ENCODE measurements around the gene NR3C2. TPM values are rescaled to one million over a fixed set of nuclear protein-coding genes. Genes with fewer than 3 reads are reported as not detected.

The NR3C2 gene
- polyA plus RNA-seq, 4 donors = 6.0 to 10.5 (median 9.2) TPM

- Histone ChIP-seq H3K36me3 (ENCODE audit: control insufficient read depth in 3 of 3, insufficient read depth in 2 of 3, low read depth in 1 of 3, low read length in 3 of 3) (peaks cover 0 to under 1% (median 0%) of the 10 kb centered on the region in 3 donors), H3K4me3 (ENCODE audit: low read depth in 1 of 3, low read length in 3 of 3) (no peak overlapping the region), H3K27me3 (ENCODE audit: control insufficient read depth in 3 of 3, insufficient read depth in 3 of 3, low read length in 3 of 3) (no peaks in the 10 kb centered on the region), H3K9me3 (ENCODE audit: control insufficient read depth in 2 of 2, insufficient read depth in 1 of 2, low read depth in 1 of 2, low read length in 1 of 2) (no peaks in the 10 kb centered on the region), H3K27ac (ENCODE audit: low read depth in 1 of 3, low read length in 2 of 3) (no peak overlapping the region), H3K4me1 (ENCODE audit: control insufficient read depth in 3 of 3, insufficient read depth in 2 of 3, low read depth in 1 of 3, low read length in 2 of 3) (peaks cover 0 to 4% (median 0%) of the 10 kb centered on the region in 3 donors)
- WGBS, 3 donors = 45 to 70% (median 66%) methylated on average over 3 of the region's 3 CpGs
- peak; percentile 15 for FAIRE-seq
- peak in 1 of 2 donors; percentile 15 for DNase-seq
Observed at GRCh38 chr4:148430854-148431253, 11.4 kb downstream of the NR3C2 start.

DNA sequence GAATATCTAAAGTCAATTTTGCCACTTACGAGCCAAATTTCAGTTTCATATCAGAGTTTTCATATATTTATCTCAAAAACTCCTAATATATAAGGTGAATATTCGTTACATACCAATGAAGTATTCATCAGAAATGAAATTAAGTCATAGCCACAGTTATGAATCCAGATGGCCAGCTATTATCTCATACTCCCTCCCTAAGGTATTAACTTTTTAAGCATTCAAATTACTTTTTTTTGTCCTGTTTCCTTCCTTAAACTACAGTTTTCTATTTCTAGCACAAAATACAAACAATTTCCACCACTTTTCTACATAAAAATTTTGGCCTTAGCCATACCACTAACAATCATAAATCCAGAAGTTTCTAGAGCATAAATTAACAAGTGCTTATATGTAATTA is 13.0 kb downstream of the NR3C2 start:
- H3K36me3 ChIP-seq (ENCODE audit: control insufficient read depth in 3 of 3, insufficient read depth in 2 of 3, low read depth in 1 of 3, low read length in 3 of 3) = no peaks in the 10 kb centered on the region
- DNase-seq (no peak), FAIRE-seq (no peak)
- no peak overlapping the region for H3K27ac ChIP-seq (ENCODE audit: low read depth in 1 of 3, low read length in 2 of 3)
- no peaks in the 10 kb centered on the region for H3K27me3 ChIP-seq (ENCODE audit: control insufficient read depth in 3 of 3, insufficient read depth in 3 of 3, low read length in 3 of 3)
- peaks cover 0 to 4% (median 0%) of the 10 kb centered on the region in 3 donors for H3K4me1 ChIP-seq (ENCODE audit: control insufficient read depth in 3 of 3, insufficient read depth in 2 of 3, low read depth in 1 of 3, low read length in 2 of 3)
- no peak overlapping the region for H3K4me3 ChIP-seq (ENCODE audit: low read depth in 1 of 3, low read length in 3 of 3)
- H3K9me3 ChIP-seq (ENCODE audit: control insufficient read depth in 2 of 2, insufficient read depth in 1 of 2, low read depth in 1 of 2, low read length in 1 of 2) = no peaks in the 10 kb centered on the region
- WGBS, 3 donors = 76 to 90% (median 84%) methylated on average over 2 of the region's 2 CpGs

GRCh38 chr4:148426643-148427042 is 15.6 kb downstream of the NR3C2 start:
- Histone ChIP-seq H3K9me3 (ENCODE audit: control insufficient read depth in 2 of 2, insufficient read depth in 1 of 2, low read depth in 1 of 2, low read length in 1 of 2) (no peaks in the 10 kb centered on the region), H3K27me3 (ENCODE audit: control insufficient read depth in 3 of 3, insufficient read depth in 3 of 3, low read length in 3 of 3) (no peaks in the 10 kb centered on the region), H3K4me1 (ENCODE audit: control insufficient read depth in 3 of 3, insufficient read depth in 2 of 3, low read depth in 1 of 3, low read length in 2 of 3) (peaks cover 0 to 4% (median 0%) of the 10 kb centered on the region in 3 donors), H3K4me3 (ENCODE audit: low read depth in 1 of 3, low read length in 3 of 3) (no peak overlapping the region), H3K36me3 (ENCODE audit: control insufficient read depth in 3 of 3, insufficient read depth in 2 of 3, low read depth in 1 of 3, low read length in 3 of 3) (no peaks in the 10 kb centered on the region), H3K27ac (ENCODE audit: low read depth in 1 of 3, low read length in 2 of 3) (no peak overlapping the region)
- 94 to 97% (median 96%) methylated on average over 5 of the region's 5 CpGs for WGBS, 3 donors
- DNase-seq = no peak
- no peak for FAIRE-seq

- Histone ChIP-seq H3K36me3 (ENCODE audit: control insufficient read depth in 3 of 3, insufficient read depth in 2 of 3, low read depth in 1 of 3, low read length in 3 of 3) (no peaks in the 10 kb centered on the region), H3K4me1 (ENCODE audit: control insufficient read depth in 3 of 3, insufficient read depth in 2 of 3, low read depth in 1 of 3, low read length in 2 of 3) (peaks cover 0 to 4% (median 0%) of the 10 kb centered on the region in 3 donors), H3K9me3 (ENCODE audit: control insufficient read depth in 2 of 2, insufficient read depth in 1 of 2, low read depth in 1 of 2, low read length in 1 of 2) (no peaks in the 10 kb centered on the region), H3K27me3 (ENCODE audit: control insufficient read depth in 3 of 3, insufficient read depth in 3 of 3, low read length in 3 of 3) (no peaks in the 10 kb centered on the region), H3K4me3 (ENCODE audit: low read depth in 1 of 3, low read length in 3 of 3) (no peak overlapping the region), H3K27ac (ENCODE audit: low read depth in 1 of 3, low read length in 2 of 3) (no peak overlapping the region)
- 49 to 71% (median 70%) methylated on average over 5 of the region's 5 CpGs for WGBS, 3 donors
- DNase-seq (no peak), FAIRE-seq (no peak)
Observed at GRCh38 chr4:148425327-148426110, 16.7 kb downstream of the NR3C2 start.

- H3K27me3 ChIP-seq (ENCODE audit: control insufficient read depth in 3 of 3, insufficient read depth in 3 of 3, low read length in 3 of 3) = no peaks in the 10 kb centered on the region
- no peak for FAIRE-seq
- no peaks in the 10 kb centered on the region for H3K4me1 ChIP-seq (ENCODE audit: control insufficient read depth in 3 of 3, insufficient read depth in 2 of 3, low read depth in 1 of 3, low read length in 2 of 3)
- no peak overlapping the region for H3K4me3 ChIP-seq (ENCODE audit: low read depth in 1 of 3, low read length in 3 of 3)
- no peaks in the 10 kb centered on the region for H3K36me3 ChIP-seq (ENCODE audit: control insufficient read depth in 3 of 3, insufficient read depth in 2 of 3, low read depth in 1 of 3, low read length in 3 of 3)
- H3K9me3 ChIP-seq (ENCODE audit: control insufficient read depth in 2 of 2, insufficient read depth in 1 of 2, low read depth in 1 of 2, low read length in 1 of 2) = no peaks in the 10 kb centered on the region
- no peak for DNase-seq
- WGBS, 3 donors = 44 to 67% (median 44%) methylated on average over 2 of the region's 2 CpGs
- no peak overlapping the region for H3K27ac ChIP-seq (ENCODE audit: low read depth in 1 of 3, low read length in 2 of 3)
Observed at GRCh38 chr4:148420397-148420796, 21.8 kb downstream of the NR3C2 start.

- DNase-seq = peak in 1 of 2 donors; percentile 28
Observed at GRCh38 chr4:148415500-148415899, 26.7 kb downstream of the NR3C2 start.

DNA sequence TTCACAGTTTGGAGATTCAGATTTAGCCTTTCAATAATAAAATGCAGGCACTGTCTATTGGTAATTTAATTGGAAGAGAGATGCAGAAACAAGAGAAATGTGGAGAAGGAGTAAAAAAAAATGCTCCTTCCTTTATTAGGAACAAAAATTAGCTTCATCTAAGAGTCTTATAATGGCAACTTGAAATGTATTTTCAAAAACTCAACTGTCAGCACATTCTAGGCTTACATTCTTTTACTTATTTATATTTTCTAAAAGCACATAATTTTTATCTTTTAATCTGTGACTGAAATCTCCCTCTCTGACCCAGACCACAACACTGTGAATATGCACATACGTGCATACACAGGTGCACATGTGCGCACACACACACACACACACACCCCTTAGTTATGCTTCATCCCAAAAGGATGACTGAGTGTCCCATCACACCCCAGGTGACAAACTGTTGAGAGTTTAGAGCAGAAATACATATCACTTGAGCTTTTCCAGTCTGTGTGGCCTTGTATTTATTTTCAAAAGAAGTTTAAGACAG is 29.7 kb downstream of the NR3C2 start:
- Histone ChIP-seq H3K9me3 (ENCODE audit: control insufficient read depth in 2 of 2, insufficient read depth in 1 of 2, low read depth in 1 of 2, low read length in 1 of 2) (no peaks in the 10 kb centered on the region), H3K27me3 (ENCODE audit: control insufficient read depth in 3 of 3, insufficient read depth in 3 of 3, low read length in 3 of 3) (no peaks in the 10 kb centered on the region), H3K4me1 (ENCODE audit: control insufficient read depth in 3 of 3, insufficient read depth in 2 of 3, low read depth in 1 of 3, low read length in 2 of 3) (no peaks in the 10 kb centered on the region), H3K4me3 (ENCODE audit: low read depth in 1 of 3, low read length in 3 of 3) (no peak overlapping the region), H3K27ac (ENCODE audit: low read depth in 1 of 3, low read length in 2 of 3) (no peak overlapping the region), H3K36me3 (ENCODE audit: control insufficient read depth in 3 of 3, insufficient read depth in 2 of 3, low read depth in 1 of 3, low read length in 3 of 3) (no peaks in the 10 kb centered on the region)
- FAIRE-seq (no peak), DNase-seq (no peak)
- 82 to 94% (median 84%) methylated on average over 2 of the region's 2 CpGs for WGBS, 3 donors

More at GRCh38 chr4:148415500-148415899, 26.7 kb downstream of the NR3C2 start:
- Histone ChIP-seq H3K4me3 (ENCODE audit: low read depth in 1 of 3, low read length in 3 of 3) (no peak overlapping the region), H3K4me1 (ENCODE audit: control insufficient read depth in 3 of 3, insufficient read depth in 2 of 3, low read depth in 1 of 3, low read length in 2 of 3) (no peaks in the 10 kb centered on the region), H3K9me3 (ENCODE audit: control insufficient read depth in 2 of 2, insufficient read depth in 1 of 2, low read depth in 1 of 2, low read length in 1 of 2) (no peaks in the 10 kb centered on the region), H3K36me3 (ENCODE audit: control insufficient read depth in 3 of 3, insufficient read depth in 2 of 3, low read depth in 1 of 3, low read length in 3 of 3) (no peaks in the 10 kb centered on the region), H3K27ac (ENCODE audit: low read depth in 1 of 3, low read length in 2 of 3) (no peak overlapping the region), H3K27me3 (ENCODE audit: control insufficient read depth in 3 of 3, insufficient read depth in 3 of 3, low read length in 3 of 3) (no peaks in the 10 kb centered on the region)
- no peak for FAIRE-seq
- WGBS, 3 donors = 77 to 85% (median 78%) methylated on average over 2 of the region's 2 CpGs

- Histone ChIP-seq H3K27me3 (ENCODE audit: control insufficient read depth in 3 of 3, insufficient read depth in 3 of 3, low read length in 3 of 3) (no peaks in the 10 kb centered on the region), H3K9me3 (ENCODE audit: control insufficient read depth in 2 of 2, insufficient read depth in 1 of 2, low read depth in 1 of 2, low read length in 1 of 2) (no peaks in the 10 kb centered on the region), H3K4me3 (ENCODE audit: low read depth in 1 of 3, low read length in 3 of 3) (no peak overlapping the region), H3K27ac (ENCODE audit: low read depth in 1 of 3, low read length in 2 of 3) (peak overlapping the region in 2 of 3 donors; percentile 12 to 36), H3K36me3 (ENCODE audit: control insufficient read depth in 3 of 3, insufficient read depth in 2 of 3, low read depth in 1 of 3, low read length in 3 of 3) (no peaks in the 10 kb centered on the region), H3K4me1 (ENCODE audit: control insufficient read depth in 3 of 3, insufficient read depth in 2 of 3, low read depth in 1 of 3, low read length in 2 of 3) (peaks cover 0 to 9% (median 0%) of the 10 kb centered on the region in 3 donors)
- DNase-seq (peak; percentile 44 to 69), FAIRE-seq (no peak)
- WGBS, 3 donors = 26 to 58% (median 35%) methylated on average over 5 of the region's 5 CpGs
Observed at GRCh38 chr4:148405161-148405893, 36.9 kb downstream of the NR3C2 start.
